Endodermal cell (in vitro differentiated cells): ENCODE data around the gene SEMA5B. TPM values are rescaled to one million over a fixed set of nuclear protein-coding genes. Genes with fewer than 3 reads are reported as not detected.
A peak's percentile ranks its signal among the peaks of the same experiment; 100 is the strongest.

Experiments used
- DNase-seq: peaks from one replicate; pipeline ENCODE4 v3.0.0-alpha.2; 2017
- H3K27ac ChIP-seq: 2 replicates; pipeline ENCODE4 v1.5.1; 2013; ENCODE audit warnings: mild to moderate bottlenecking, low read depth, low read length, moderate library complexity
- H3K27me3 ChIP-seq: 2 replicates; pipeline ENCODE4 v1.6.1; 2013; ENCODE audit warnings: mild to moderate bottlenecking, low read length, moderate library complexity; ENCODE audit not compliant: insufficient read depth, control insufficient read depth, poor library complexity, severe bottlenecking
- H3K36me3 ChIP-seq: 2 replicates; pipeline ENCODE4 v1.7.0; 2013; ENCODE audit warnings: mild to moderate bottlenecking, low read length, moderate library complexity; ENCODE audit not compliant: control insufficient read depth, insufficient read depth
- H3K4me1 ChIP-seq: one replicate; pipeline ENCODE4 v1.7.0; 2013; ENCODE audit warnings: low read length; ENCODE audit not compliant: control insufficient read depth, insufficient read depth
- H3K4me3 ChIP-seq: 2 replicates; pipeline ENCODE4 v1.5.1; 2013; ENCODE audit warnings: mild to moderate bottlenecking, low read length, moderate library complexity
- H3K9ac ChIP-seq: 2 replicates; pipeline ENCODE4 v1.6.1; 2013; ENCODE audit warnings: mild to moderate bottlenecking, low read length, moderate library complexity; ENCODE audit not compliant: poor library complexity, severe bottlenecking; ENCODE audit errors: extremely low read depth
- H3K9me3 ChIP-seq: 2 replicates; pipeline ENCODE4 v1.6.1; 2013; ENCODE audit warnings: mild to moderate bottlenecking, low read length, moderate library complexity; ENCODE audit not compliant: control insufficient read depth
- H3K27ac Mint-ChIP-seq: 2 replicates; pipeline ENCODE4 v1.8.0; 2020; ENCODE audit warnings: mixed read lengths
- H3K27me3 Mint-ChIP-seq: 2 replicates; pipeline ENCODE4 v1.8.0; 2021; ENCODE audit warnings: mild to moderate bottlenecking, mixed read lengths; ENCODE audit not compliant: insufficient read depth
- H3K36me3 Mint-ChIP-seq: 2 replicates; pipeline ENCODE4 v1.8.0; 2020; ENCODE audit warnings: low read depth, mixed read lengths
- H3K4me1 Mint-ChIP-seq: 2 replicates; pipeline ENCODE4 v1.8.0; 2020; ENCODE audit warnings: mixed read lengths
- H3K4me3 Mint-ChIP-seq: 2 replicates; pipeline ENCODE4 v1.8.0; 2020; ENCODE audit warnings: mild to moderate bottlenecking, moderate library complexity, mixed read lengths
- H3K9me3 Mint-ChIP-seq: 2 replicates; pipeline ENCODE4 v1.8.0; 2020; ENCODE audit warnings: mild to moderate bottlenecking, mixed read lengths
- WGBS, 2 experiments: methylation state at CpG; one replicate each; pipeline versions ENCODE4 v1.1.5 to v1.1.7; 2013; ENCODE audit warnings: missing lambda C conversion rate in 2 of 2, mixed read lengths in 1 of 2; ENCODE audit not compliant: insufficient coverage in 1 of 2, insufficient read length in 1 of 2; 5-methylcytosine and 5-hydroxymethylcytosine counted together
- total RNA-seq, 2 donors: library from RNA; stranded (reverse); fragmentation: NEBNext Ultra II Directional in 1 of 2; extraction: Animal tissue kit (Norgen Biotek cat#: 25700) in 1 of 2; gene quantifications; 2 replicates in 1 of 2; 3 replicates in 1 of 2; pipeline ENCODE4 v1.2.1, GENCODE V29; 2021
- TF ChIP-seq, protein P1 (sequence below): fragments of 200-600 bp; sonication (generic); conservative IDR thresholded peaks from 2 replicates; pipeline ENCODE4 v1.5.0; 2021; ENCODE audit warnings: antibody characterized with exemption, mild to moderate bottlenecking

Gene SEMA5B
- total RNA-seq, 2 donors from 2014 or later = 37.3 to 45.8 TPM

DNA sequence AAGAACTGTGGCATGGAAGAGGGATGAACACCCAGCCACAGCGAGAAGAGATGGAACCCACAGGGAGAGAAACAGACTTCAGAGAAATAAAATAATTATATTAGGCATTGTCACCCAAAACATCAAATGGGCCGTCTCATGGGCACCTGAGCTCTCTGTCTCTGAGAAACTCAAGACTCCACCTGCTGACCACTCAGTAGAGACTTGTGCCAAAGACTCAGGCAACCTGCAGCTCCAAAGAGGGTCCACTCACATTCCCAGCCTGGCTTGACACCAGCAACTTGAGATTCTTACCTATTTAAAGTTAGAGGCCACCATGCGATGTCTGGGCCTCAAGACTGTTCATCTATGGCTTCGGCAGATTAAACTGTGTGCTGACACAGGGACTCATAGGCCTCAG lies 12.0 kb downstream of the SEMA5B start:
- WGBS, 2 experiments = 81 to 82% methylated on average over 3 to 4 of the region's 4 CpGs
- no peaks in the 10 kb centered on the region for H3K4me1 ChIP-seq
- H3K27ac Mint-ChIP-seq = no peak overlapping the region
- H3K4me1 Mint-ChIP-seq = peaks cover 30% of the 10 kb centered on the region
- H3K36me3 Mint-ChIP-seq = peaks cover 14% of the 10 kb centered on the region
- H3K4me3 Mint-ChIP-seq = no peak overlapping the region
- H3K9me3 ChIP-seq = no peaks in the 10 kb centered on the region
- no peak overlapping the region for H3K9ac ChIP-seq
- no peak for DNase-seq
- no peak overlapping the region for H3K4me3 ChIP-seq
- no peaks in the 10 kb centered on the region for H3K9me3 Mint-ChIP-seq
- H3K27me3 Mint-ChIP-seq = peaks cover 6% of the 10 kb centered on the region
- peaks cover 35% of the 10 kb centered on the region for H3K36me3 ChIP-seq
- no peaks in the 10 kb centered on the region for H3K27me3 ChIP-seq
- TF ChIP-seq, protein P1, sequence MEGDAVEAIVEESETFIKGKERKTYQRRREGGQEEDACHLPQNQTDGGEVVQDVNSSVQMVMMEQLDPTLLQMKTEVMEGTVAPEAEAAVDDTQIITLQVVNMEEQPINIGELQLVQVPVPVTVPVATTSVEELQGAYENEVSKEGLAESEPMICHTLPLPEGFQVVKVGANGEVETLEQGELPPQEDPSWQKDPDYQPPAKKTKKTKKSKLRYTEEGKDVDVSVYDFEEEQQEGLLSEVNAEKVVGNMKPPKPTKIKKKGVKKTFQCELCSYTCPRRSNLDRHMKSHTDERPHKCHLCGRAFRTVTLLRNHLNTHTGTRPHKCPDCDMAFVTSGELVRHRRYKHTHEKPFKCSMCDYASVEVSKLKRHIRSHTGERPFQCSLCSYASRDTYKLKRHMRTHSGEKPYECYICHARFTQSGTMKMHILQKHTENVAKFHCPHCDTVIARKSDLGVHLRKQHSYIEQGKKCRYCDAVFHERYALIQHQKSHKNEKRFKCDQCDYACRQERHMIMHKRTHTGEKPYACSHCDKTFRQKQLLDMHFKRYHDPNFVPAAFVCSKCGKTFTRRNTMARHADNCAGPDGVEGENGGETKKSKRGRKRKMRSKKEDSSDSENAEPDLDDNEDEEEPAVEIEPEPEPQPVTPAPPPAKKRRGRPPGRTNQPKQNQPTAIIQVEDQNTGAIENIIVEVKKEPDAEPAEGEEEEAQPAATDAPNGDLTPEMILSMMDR = peak; percentile 72
- no peak overlapping the region for H3K27ac ChIP-seq

- Histone ChIP-seq H3K27me3 (no peaks in the 10 kb centered on the region), H3K4me1 (no peaks in the 10 kb centered on the region), H3K9me3 (no peaks in the 10 kb centered on the region), H3K36me3 (peaks cover 27% of the 10 kb centered on the region), H3K27ac (no peak overlapping the region), H3K9ac (no peak overlapping the region), H3K4me3 (no peak overlapping the region)
- peaks cover 35% of the 10 kb centered on the region for H3K4me1 Mint-ChIP-seq
- TF ChIP-seq, protein P1 = no peak
- WGBS, 2 experiments = 90 to 94% methylated on average over 6 of the region's 6 CpGs
- DNase-seq = no peak
- no peak overlapping the region for H3K27ac Mint-ChIP-seq
- no peak overlapping the region for H3K4me3 Mint-ChIP-seq
- no peaks in the 10 kb centered on the region for H3K9me3 Mint-ChIP-seq
- peaks cover 3% of the 10 kb centered on the region for H3K27me3 Mint-ChIP-seq
- H3K36me3 Mint-ChIP-seq = peaks cover 13% of the 10 kb centered on the region
Measured at GRCh38 chr3:123013876-123014275, 13.7 kb downstream of the SEMA5B start.

GRCh38 chr3:123012652-123013051 lies 14.9 kb downstream of the SEMA5B start:
- TF ChIP-seq, protein P1 = no peak
- H3K27me3 Mint-ChIP-seq = peaks cover 1% of the 10 kb centered on the region
- H3K27ac ChIP-seq = no peak overlapping the region

More at GRCh38 chr3:123012652-123013051, 14.9 kb downstream of the SEMA5B start:
- Mint-ChIP-seq H3K27ac (no peak overlapping the region), H3K4me3 (no peak overlapping the region), H3K9me3 (no peaks in the 10 kb centered on the region), H3K4me1 (peaks cover 38% of the 10 kb centered on the region), H3K36me3 (peaks cover 13% of the 10 kb centered on the region)
- DNase-seq = no peak
- no peaks in the 10 kb centered on the region for H3K27me3 ChIP-seq
- 100% methylated on average over 1 of the region's 1 CpG; no CpG with 5 or more reads in 1 of the 2 experiments for WGBS, 2 experiments
- no peaks in the 10 kb centered on the region for H3K4me1 ChIP-seq
- no peak overlapping the region for H3K4me3 ChIP-seq
- peaks cover 25% of the 10 kb centered on the region for H3K36me3 ChIP-seq
- H3K9ac ChIP-seq = no peak overlapping the region
- no peaks in the 10 kb centered on the region for H3K9me3 ChIP-seq
